IPS-18c (cell line): ENCODE data around the gene MYBPC1.
"Not testable (repeated sequence)": the region's sequence is repeated elsewhere in the genome, so short reads cannot be mapped to it uniquely, and the experiment has no call there.

Source experiments
- H3K4me3 ChIP-seq: 2 replicates; pipeline ENCODE4 v1.7.0; 2013; ENCODE audit warnings: low read depth, mild to moderate bottlenecking, low read length, moderate library complexity; ENCODE audit not compliant: insufficient read depth
- H3K9me3 ChIP-seq: one replicate; pipeline ENCODE4 v1.6.1; 2013; ENCODE audit warnings: mild to moderate bottlenecking, low read length, moderate library complexity; ENCODE audit not compliant: control insufficient read depth, insufficient read depth

Gene MYBPC1

GRCh38 chr12:101628676-101629075, 33.9 kb downstream of the MYBPC1 start:
- Histone ChIP-seq H3K4me3 (no peak overlapping the region), H3K9me3 (no peaks in the 10 kb centered on the region)

- H3K9me3 ChIP-seq, result no peaks in the 10 kb centered on the region
- H3K4me3 ChIP-seq, result no peak overlapping the region
Observed at GRCh38 chr12:101634724-101635123, 40.0 kb downstream of the MYBPC1 start.

- no peak overlapping the region for H3K4me3 ChIP-seq
Observed at GRCh38 chr12:101637936-101638335, 43.2 kb downstream of the MYBPC1 start.

GRCh38 chr12:101642115-101643067, 47.6 kb downstream of the MYBPC1 start:
- H3K4me3 ChIP-seq, result peak overlapping the region; percentile 31; the same call in 1 of the 2 replicates
- no peaks in the 10 kb centered on the region for H3K9me3 ChIP-seq

More at GRCh38 chr12:101637936-101638335, 43.2 kb downstream of the MYBPC1 start:
- no peaks in the 10 kb centered on the region for H3K9me3 ChIP-seq

GRCh38 chr12:101647711-101648110, 52.9 kb downstream of the MYBPC1 start:
- Histone ChIP-seq H3K4me3 (no peak overlapping the region), H3K9me3 (no peaks in the 10 kb centered on the region)

GRCh38 chr12:101648195-101648594, 53.4 kb downstream of the MYBPC1 start:
- H3K4me3 ChIP-seq, result no peak overlapping the region
- no peaks in the 10 kb centered on the region for H3K9me3 ChIP-seq

- H3K9me3 ChIP-seq, result no peaks in the 10 kb centered on the region
- H3K4me3 ChIP-seq, result no peak overlapping the region
Observed at GRCh38 chr12:101650346-101651117, 55.8 kb downstream of the MYBPC1 start.

GRCh38 chr12:101653030-101653429, 58.3 kb downstream of the MYBPC1 start:
- H3K4me3 ChIP-seq, result no peak overlapping the region
- H3K9me3 ChIP-seq, result no peaks in the 10 kb centered on the region

GRCh38 chr12:101653503-101653902, 58.7 kb downstream of the MYBPC1 start:
- Histone ChIP-seq H3K9me3 (no peaks in the 10 kb centered on the region), H3K4me3 (no peak overlapping the region)

- Histone ChIP-seq H3K4me3 (no peak overlapping the region), H3K9me3 (no peaks in the 10 kb centered on the region)
Observed at GRCh38 chr12:101654442-101654841, 59.7 kb downstream of the MYBPC1 start.

- Histone ChIP-seq H3K4me3 (no peak overlapping the region), H3K9me3 (no peaks in the 10 kb centered on the region)
Observed at GRCh38 chr12:101655393-101655792, 60.6 kb downstream of the MYBPC1 start.

- H3K9me3 ChIP-seq, H3K4me3 ChIP-seq: not testable (repeated sequence)
Observed at GRCh38 chr12:101660662-101661061, 65.9 kb downstream of the MYBPC1 start.

- Histone ChIP-seq H3K9me3 (no peaks in the 10 kb centered on the region), H3K4me3 (no peak overlapping the region)
Observed at GRCh38 chr12:101663298-101663697, 68.5 kb downstream of the MYBPC1 start.

- no peak overlapping the region for H3K4me3 ChIP-seq
Observed at GRCh38 chr12:101664992-101665391, 70.2 kb downstream of the MYBPC1 start.

GRCh38 chr12:101666052-101666728, 71.4 kb downstream of the MYBPC1 start:
- Histone ChIP-seq H3K4me3 (no peak overlapping the region), H3K9me3 (no peaks in the 10 kb centered on the region)

More at GRCh38 chr12:101664992-101665391, 70.2 kb downstream of the MYBPC1 start:
- H3K9me3 ChIP-seq, result no peaks in the 10 kb centered on the region

- no peak overlapping the region for H3K4me3 ChIP-seq
- no peaks in the 10 kb centered on the region for H3K9me3 ChIP-seq
Observed at GRCh38 chr12:101667591-101667990, 72.8 kb downstream of the MYBPC1 start.

GRCh38 chr12:101670007-101670671, 75.4 kb downstream of the MYBPC1 start:
- H3K9me3 ChIP-seq, result no peaks in the 10 kb centered on the region
- H3K4me3 ChIP-seq, result no peak overlapping the region
